ENCODE results near the gene CDH4.
"Not testable (repeated sequence)": the region's sequence is repeated elsewhere in the genome, so short reads cannot be mapped to it uniquely, and the experiment has no call there.

Gene CDH4

DNA sequence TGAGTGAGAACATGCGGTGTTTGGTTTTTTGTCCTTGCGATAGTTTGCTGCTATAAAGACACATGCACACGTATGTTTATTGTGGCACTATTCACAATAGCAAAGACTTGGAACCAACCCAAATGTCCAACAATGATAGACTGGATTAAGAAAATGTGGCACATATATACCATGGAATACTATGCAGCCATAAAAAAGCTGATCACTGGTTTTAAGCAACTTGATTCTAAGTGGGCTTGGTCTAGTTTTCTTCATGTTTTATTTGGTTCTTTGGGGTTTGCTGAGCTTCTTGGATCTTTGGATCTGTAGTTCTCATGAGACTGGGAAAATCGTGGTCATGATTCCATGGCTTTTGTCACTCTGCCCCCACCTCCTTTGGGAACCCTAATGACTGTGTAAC lies 227.4 kb downstream of the CDH4 start:
- not testable (repeated sequence) for H3K9me3 ChIP-seq (ENCODE audit: control insufficient read depth in 2 of 2, low read length in 2 of 2); H3K27me3 ChIP-seq (ENCODE audit: control insufficient read depth in 2 of 2, insufficient read depth in 2 of 2, low read length in 2 of 2); H3K36me3 ChIP-seq (ENCODE audit: control insufficient read depth in 2 of 2, insufficient read depth in 2 of 2, low read length in 2 of 2); H3K27ac ChIP-seq (ENCODE audit: low read depth in 2 of 2, low read length in 2 of 2); H3K4me3 ChIP-seq (ENCODE audit: low read length in 2 of 2); H3K4me1 ChIP-seq (ENCODE audit: control insufficient read depth in 2 of 2, insufficient read depth in 2 of 2, low read length in 2 of 2); H3K9ac ChIP-seq (ENCODE audit: low read depth in 1 of 2, low read length in 2 of 2)

DNA sequence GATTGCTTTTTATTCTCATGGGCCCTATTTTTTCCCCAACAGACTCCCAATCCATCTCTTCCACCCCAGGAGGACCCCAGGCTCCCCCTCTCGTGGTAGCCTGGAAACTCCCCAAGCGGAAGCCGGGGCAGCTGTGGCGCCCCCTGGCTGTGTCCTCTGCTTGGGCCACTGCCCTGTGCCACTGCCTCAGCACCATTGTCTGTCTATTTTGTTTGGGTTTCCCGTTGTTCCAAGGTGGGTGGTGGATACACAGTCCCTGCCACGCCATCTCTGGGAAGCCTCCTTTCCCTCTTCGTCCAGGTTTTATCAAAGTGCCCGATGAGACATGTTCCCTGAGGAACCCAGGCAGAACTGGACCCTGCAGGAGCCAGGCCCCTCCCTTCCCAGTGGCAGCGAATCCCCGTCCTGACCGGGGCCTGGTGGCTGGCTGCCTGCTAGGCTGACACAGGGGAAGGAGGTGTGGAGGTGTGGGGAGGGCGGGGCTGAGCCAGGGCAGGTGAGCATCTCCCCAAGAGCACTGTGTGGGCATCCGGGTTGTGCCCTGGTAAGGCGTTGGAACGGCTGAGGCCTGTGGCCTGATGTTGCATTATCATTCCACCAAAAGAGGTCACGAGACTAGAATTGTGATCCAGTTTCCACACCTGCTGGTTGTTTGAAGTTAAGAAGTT lies 228.2 kb downstream of the CDH4 start:
- no peak overlapping the region for H3K9ac ChIP-seq (ENCODE audit: low read depth in 1 of 2, low read length in 2 of 2)
- H3K4me3 ChIP-seq (ENCODE audit: low read length in 2 of 2), result no peak overlapping the region
- no peaks in the 10 kb centered on the region for H3K27me3 ChIP-seq (ENCODE audit: control insufficient read depth in 2 of 2, insufficient read depth in 2 of 2, low read length in 2 of 2)
- H3K4me1 ChIP-seq (ENCODE audit: control insufficient read depth in 2 of 2, insufficient read depth in 2 of 2, low read length in 2 of 2), result no peaks in the 10 kb centered on the region
- peaks cover 0 to 2% of the 10 kb centered on the region in 2 donors for H3K9me3 ChIP-seq (ENCODE audit: control insufficient read depth in 2 of 2, low read length in 2 of 2)
- H3K36me3 ChIP-seq (ENCODE audit: control insufficient read depth in 2 of 2, insufficient read depth in 2 of 2, low read length in 2 of 2), result no peaks in the 10 kb centered on the region
- H3K27ac ChIP-seq (ENCODE audit: low read depth in 2 of 2, low read length in 2 of 2), result no peak overlapping the region

DNA sequence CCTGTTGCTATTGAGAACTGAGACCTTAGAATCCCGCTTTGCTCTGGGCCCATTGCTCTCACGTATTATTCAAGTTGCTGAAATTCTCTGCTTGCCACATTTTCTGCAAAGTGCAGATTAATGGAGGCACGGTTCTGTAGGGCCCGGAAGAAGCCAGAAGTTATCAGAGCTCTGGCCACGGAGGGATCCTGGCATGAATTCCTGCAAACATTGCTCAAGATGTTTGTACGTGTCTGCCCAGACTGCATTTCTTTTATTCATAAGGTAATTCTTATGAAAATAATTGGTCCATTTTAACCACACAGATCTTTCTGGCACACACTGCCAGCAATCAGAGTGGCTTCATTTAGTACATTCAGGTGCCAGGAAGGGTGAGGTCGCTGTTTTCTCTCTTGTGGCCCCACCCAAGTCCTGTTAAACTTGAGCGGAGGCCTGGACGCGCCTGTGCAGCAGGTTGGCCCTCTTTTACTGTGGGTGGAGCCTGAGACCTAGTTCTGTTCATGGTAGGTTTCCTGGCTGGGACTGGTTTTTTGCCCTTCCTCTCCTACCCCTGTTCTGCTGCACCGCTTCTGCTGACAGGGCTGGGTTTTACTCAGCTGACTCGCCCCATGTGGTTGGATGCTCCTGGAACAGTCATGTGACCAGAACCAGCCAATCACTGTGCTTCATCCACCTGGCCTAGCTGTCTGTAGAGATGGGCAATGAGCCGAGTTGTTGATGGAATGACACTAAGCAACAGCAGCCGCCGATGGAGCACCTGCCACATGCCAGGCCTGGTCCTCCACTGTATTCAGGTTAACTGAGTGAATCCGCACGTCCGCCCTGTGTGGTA lies 230.2 kb downstream of the CDH4 start:
- Histone ChIP-seq H3K36me3 (ENCODE audit: control insufficient read depth in 2 of 2, insufficient read depth in 2 of 2, low read length in 2 of 2) (no peaks in the 10 kb centered on the region), H3K27me3 (ENCODE audit: control insufficient read depth in 2 of 2, insufficient read depth in 2 of 2, low read length in 2 of 2) (no peaks in the 10 kb centered on the region), H3K9me3 (ENCODE audit: control insufficient read depth in 2 of 2, low read length in 2 of 2) (peaks cover 0 to 2% of the 10 kb centered on the region in 2 donors), H3K9ac (ENCODE audit: low read depth in 1 of 2, low read length in 2 of 2) (no peak overlapping the region), H3K4me1 (ENCODE audit: control insufficient read depth in 2 of 2, insufficient read depth in 2 of 2, low read length in 2 of 2) (no peaks in the 10 kb centered on the region), H3K4me3 (ENCODE audit: low read length in 2 of 2) (no peak overlapping the region), H3K27ac (ENCODE audit: low read depth in 2 of 2, low read length in 2 of 2) (no peak overlapping the region)

GRCh38 chr20:61482901-61483300 lies 230.8 kb downstream of the CDH4 start:
- no peak overlapping the region for H3K4me3 ChIP-seq (ENCODE audit: low read length in 2 of 2)
- H3K4me1 ChIP-seq (ENCODE audit: control insufficient read depth in 2 of 2, insufficient read depth in 2 of 2, low read length in 2 of 2), result no peaks in the 10 kb centered on the region
- no peaks in the 10 kb centered on the region for H3K36me3 ChIP-seq (ENCODE audit: control insufficient read depth in 2 of 2, insufficient read depth in 2 of 2, low read length in 2 of 2)
- H3K9me3 ChIP-seq (ENCODE audit: control insufficient read depth in 2 of 2, low read length in 2 of 2), result peaks cover 0 to 2% of the 10 kb centered on the region in 2 donors
- H3K27me3 ChIP-seq (ENCODE audit: control insufficient read depth in 2 of 2, insufficient read depth in 2 of 2, low read length in 2 of 2), result no peaks in the 10 kb centered on the region
- H3K9ac ChIP-seq (ENCODE audit: low read depth in 1 of 2, low read length in 2 of 2), result no peak overlapping the region
- no peak overlapping the region for H3K27ac ChIP-seq (ENCODE audit: low read depth in 2 of 2, low read length in 2 of 2)

DNA sequence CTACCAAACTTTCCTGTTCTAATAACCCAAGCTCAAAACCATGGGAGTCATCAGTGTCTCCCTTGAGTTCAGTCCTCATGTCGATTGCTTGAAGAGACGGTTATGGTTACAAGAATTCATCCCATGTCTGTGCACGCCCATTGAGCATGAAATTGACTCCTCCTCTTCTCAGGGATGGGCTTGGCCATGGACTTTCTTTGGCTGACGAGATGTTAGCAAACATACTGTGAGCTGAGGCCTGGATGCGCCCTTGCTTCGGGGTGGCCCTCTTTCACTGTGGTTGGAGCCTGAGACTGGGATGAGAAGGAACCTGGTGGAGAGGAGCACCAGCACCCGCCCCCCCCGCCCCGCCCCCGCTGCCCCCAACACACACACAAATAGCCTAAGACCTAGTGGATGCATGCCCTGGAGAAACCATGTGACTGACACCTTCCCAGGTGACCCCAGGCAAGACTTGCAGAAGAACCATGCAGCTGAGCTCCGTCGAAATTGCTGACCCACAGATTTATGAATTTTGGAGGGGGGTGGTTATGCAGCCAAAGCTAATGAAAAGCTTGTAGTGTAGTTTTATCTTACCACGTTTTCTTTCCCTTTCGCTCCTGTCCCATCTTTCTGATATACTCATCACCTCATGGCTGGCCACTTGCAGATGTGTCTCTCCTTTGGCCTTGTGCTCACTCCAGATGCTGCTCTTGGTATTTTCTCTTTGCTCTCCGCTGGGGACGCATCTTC lies 231.4 kb downstream of the CDH4 start:
- H3K4me1 ChIP-seq (ENCODE audit: control insufficient read depth in 2 of 2, insufficient read depth in 2 of 2, low read length in 2 of 2), result no peaks in the 10 kb centered on the region
- H3K4me3 ChIP-seq (ENCODE audit: low read length in 2 of 2), result no peak overlapping the region
- H3K36me3 ChIP-seq (ENCODE audit: control insufficient read depth in 2 of 2, insufficient read depth in 2 of 2, low read length in 2 of 2), result no peaks in the 10 kb centered on the region
- no peak overlapping the region for H3K27ac ChIP-seq (ENCODE audit: low read depth in 2 of 2, low read length in 2 of 2)
- H3K9me3 ChIP-seq (ENCODE audit: control insufficient read depth in 2 of 2, low read length in 2 of 2), result peaks cover 0 to 2% of the 10 kb centered on the region in 2 donors
- H3K27me3 ChIP-seq (ENCODE audit: control insufficient read depth in 2 of 2, insufficient read depth in 2 of 2, low read length in 2 of 2), result no peaks in the 10 kb centered on the region
- H3K9ac ChIP-seq (ENCODE audit: low read depth in 1 of 2, low read length in 2 of 2), result no peak overlapping the region

GRCh38 chr20:61486198-61486597 lies 234.1 kb downstream of the CDH4 start:
- H3K9ac ChIP-seq (ENCODE audit: low read depth in 1 of 2, low read length in 2 of 2), result no peak overlapping the region
- no peaks in the 10 kb centered on the region for H3K36me3 ChIP-seq (ENCODE audit: control insufficient read depth in 2 of 2, insufficient read depth in 2 of 2, low read length in 2 of 2)
- no peaks in the 10 kb centered on the region for H3K27me3 ChIP-seq (ENCODE audit: control insufficient read depth in 2 of 2, insufficient read depth in 2 of 2, low read length in 2 of 2)
- H3K4me1 ChIP-seq (ENCODE audit: control insufficient read depth in 2 of 2, insufficient read depth in 2 of 2, low read length in 2 of 2), result no peaks in the 10 kb centered on the region
- no peak overlapping the region for H3K27ac ChIP-seq (ENCODE audit: low read depth in 2 of 2, low read length in 2 of 2)
- H3K4me3 ChIP-seq (ENCODE audit: low read length in 2 of 2), result no peak overlapping the region
- H3K9me3 ChIP-seq (ENCODE audit: control insufficient read depth in 2 of 2, low read length in 2 of 2), result peaks cover 0 to 2% of the 10 kb centered on the region in 2 donors

- Histone ChIP-seq H3K9ac (ENCODE audit: low read depth in 1 of 2, low read length in 2 of 2) (no peak overlapping the region), H3K27ac (ENCODE audit: low read depth in 2 of 2, low read length in 2 of 2) (no peak overlapping the region), H3K4me1 (ENCODE audit: control insufficient read depth in 2 of 2, insufficient read depth in 2 of 2, low read length in 2 of 2) (no peaks in the 10 kb centered on the region)
Measured at GRCh38 chr20:61487346-61487996, 235.4 kb downstream of the CDH4 start.

GRCh38 chr20:61487997-61488371 lies 235.9 kb downstream of the CDH4 start:
- no peak overlapping the region for H3K9ac ChIP-seq (ENCODE audit: low read depth in 1 of 2, low read length in 2 of 2)
- H3K27ac ChIP-seq (ENCODE audit: low read depth in 2 of 2, low read length in 2 of 2), result no peak overlapping the region
- no peaks in the 10 kb centered on the region for H3K4me1 ChIP-seq (ENCODE audit: control insufficient read depth in 2 of 2, insufficient read depth in 2 of 2, low read length in 2 of 2)

More at GRCh38 chr20:61487346-61487996, 235.4 kb downstream of the CDH4 start:
- Histone ChIP-seq H3K36me3 (ENCODE audit: control insufficient read depth in 2 of 2, insufficient read depth in 2 of 2, low read length in 2 of 2) (no peaks in the 10 kb centered on the region), H3K9me3 (ENCODE audit: control insufficient read depth in 2 of 2, low read length in 2 of 2) (no peaks in the 10 kb centered on the region), H3K4me3 (ENCODE audit: low read length in 2 of 2) (no peak overlapping the region), H3K27me3 (ENCODE audit: control insufficient read depth in 2 of 2, insufficient read depth in 2 of 2, low read length in 2 of 2) (no peaks in the 10 kb centered on the region)

DNA sequence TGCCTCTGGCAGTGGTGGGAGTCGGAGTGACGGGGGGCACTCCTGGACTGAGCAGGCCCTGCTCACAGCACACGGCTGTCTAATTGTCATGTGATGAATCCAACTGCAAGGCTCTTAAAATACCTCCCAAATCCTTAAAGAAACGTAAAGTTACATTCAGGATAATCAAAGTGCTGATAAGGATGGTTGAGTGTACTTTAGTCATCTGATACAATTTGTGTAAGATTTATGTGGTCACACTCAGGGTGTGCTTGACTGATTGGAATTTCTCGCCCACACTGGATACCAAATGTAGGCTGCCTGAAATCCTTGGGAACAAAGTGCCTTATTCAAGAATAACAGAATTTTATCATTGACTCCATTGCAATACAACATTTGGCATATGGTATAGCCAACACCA lies 238.7 kb downstream of the CDH4 start:
- H3K9me3 ChIP-seq (ENCODE audit: control insufficient read depth in 2 of 2, low read length in 2 of 2), result no peaks in the 10 kb centered on the region
- H3K4me3 ChIP-seq (ENCODE audit: low read length in 2 of 2), result no peak overlapping the region
- no peaks in the 10 kb centered on the region for H3K27me3 ChIP-seq (ENCODE audit: control insufficient read depth in 2 of 2, insufficient read depth in 2 of 2, low read length in 2 of 2)
- no peak overlapping the region for H3K9ac ChIP-seq (ENCODE audit: low read depth in 1 of 2, low read length in 2 of 2)
- H3K27ac ChIP-seq (ENCODE audit: low read depth in 2 of 2, low read length in 2 of 2), result no peak overlapping the region
- no peaks in the 10 kb centered on the region for H3K4me1 ChIP-seq (ENCODE audit: control insufficient read depth in 2 of 2, insufficient read depth in 2 of 2, low read length in 2 of 2)
- H3K36me3 ChIP-seq (ENCODE audit: control insufficient read depth in 2 of 2, insufficient read depth in 2 of 2, low read length in 2 of 2), result no peaks in the 10 kb centered on the region

More at GRCh38 chr20:61487997-61488371, 235.9 kb downstream of the CDH4 start:
- Histone ChIP-seq H3K36me3 (ENCODE audit: control insufficient read depth in 2 of 2, insufficient read depth in 2 of 2, low read length in 2 of 2) (no peaks in the 10 kb centered on the region), H3K27me3 (ENCODE audit: control insufficient read depth in 2 of 2, insufficient read depth in 2 of 2, low read length in 2 of 2) (no peaks in the 10 kb centered on the region), H3K9me3 (ENCODE audit: control insufficient read depth in 2 of 2, low read length in 2 of 2) (no peaks in the 10 kb centered on the region), H3K4me3 (ENCODE audit: low read length in 2 of 2) (no peak overlapping the region)

Data from mucosa of rectum (tissue), 2 donors.